Astrocyte of the cerebellum (primary cell): Measurements from ENCODE around the gene PBRM1.
A peak's percentile ranks its signal among the peaks of the same experiment; 100 is the strongest.

Experiments
- DNase-seq: peaks from one replicate; pipeline ENCODE4 v3.0.0-alpha.2; 2011; ENCODE audit warnings: low read depth
- H3K4me3 ChIP-seq: 2 replicates; pipeline ENCODE4 v1.5.1; 2011; ENCODE audit warnings: mild to moderate bottlenecking, low read depth, low read length, moderate library complexity
- in situ Hi-C: cut with HindIII; loops from 2 replicates; pipeline ENCODE4 v1.10.0; 2017; ENCODE audit warnings: low sequenced_read_pairs
- TF ChIP-seq, protein P1 (sequence below): IDR thresholded peaks from 2 replicates; pipeline ENCODE4 v1.5.1; 2012; ENCODE audit warnings: low read length, low read depth, moderate library complexity, mild to moderate bottlenecking; ENCODE audit errors: missing control alignments

The PBRM1 gene

DNA sequence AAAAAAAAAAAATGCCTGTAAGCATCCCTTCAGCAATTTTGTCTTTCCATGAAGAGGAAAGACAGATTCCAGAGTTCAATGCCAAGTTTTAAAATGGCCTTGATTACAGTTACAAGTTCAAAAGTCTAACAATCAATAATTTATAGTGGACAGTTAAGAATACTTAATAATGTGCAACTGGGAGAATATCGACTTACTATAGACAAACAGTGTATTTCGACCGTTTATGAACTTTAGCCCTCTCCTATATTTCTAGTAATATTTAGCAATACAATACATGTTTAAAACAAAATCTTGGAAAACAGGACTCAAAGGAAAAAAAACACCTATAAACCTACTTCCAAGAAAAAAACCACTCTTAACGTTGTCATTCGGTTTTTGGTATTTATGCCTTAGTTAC, 1.5 kb downstream of the PBRM1 start:
- in situ Hi-C loops: no loop called here
- DNase-seq: no peak
- TF ChIP-seq, protein P1, sequence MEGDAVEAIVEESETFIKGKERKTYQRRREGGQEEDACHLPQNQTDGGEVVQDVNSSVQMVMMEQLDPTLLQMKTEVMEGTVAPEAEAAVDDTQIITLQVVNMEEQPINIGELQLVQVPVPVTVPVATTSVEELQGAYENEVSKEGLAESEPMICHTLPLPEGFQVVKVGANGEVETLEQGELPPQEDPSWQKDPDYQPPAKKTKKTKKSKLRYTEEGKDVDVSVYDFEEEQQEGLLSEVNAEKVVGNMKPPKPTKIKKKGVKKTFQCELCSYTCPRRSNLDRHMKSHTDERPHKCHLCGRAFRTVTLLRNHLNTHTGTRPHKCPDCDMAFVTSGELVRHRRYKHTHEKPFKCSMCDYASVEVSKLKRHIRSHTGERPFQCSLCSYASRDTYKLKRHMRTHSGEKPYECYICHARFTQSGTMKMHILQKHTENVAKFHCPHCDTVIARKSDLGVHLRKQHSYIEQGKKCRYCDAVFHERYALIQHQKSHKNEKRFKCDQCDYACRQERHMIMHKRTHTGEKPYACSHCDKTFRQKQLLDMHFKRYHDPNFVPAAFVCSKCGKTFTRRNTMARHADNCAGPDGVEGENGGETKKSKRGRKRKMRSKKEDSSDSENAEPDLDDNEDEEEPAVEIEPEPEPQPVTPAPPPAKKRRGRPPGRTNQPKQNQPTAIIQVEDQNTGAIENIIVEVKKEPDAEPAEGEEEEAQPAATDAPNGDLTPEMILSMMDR: no peak
- H3K4me3 ChIP-seq: no peak overlapping the region

DNA sequence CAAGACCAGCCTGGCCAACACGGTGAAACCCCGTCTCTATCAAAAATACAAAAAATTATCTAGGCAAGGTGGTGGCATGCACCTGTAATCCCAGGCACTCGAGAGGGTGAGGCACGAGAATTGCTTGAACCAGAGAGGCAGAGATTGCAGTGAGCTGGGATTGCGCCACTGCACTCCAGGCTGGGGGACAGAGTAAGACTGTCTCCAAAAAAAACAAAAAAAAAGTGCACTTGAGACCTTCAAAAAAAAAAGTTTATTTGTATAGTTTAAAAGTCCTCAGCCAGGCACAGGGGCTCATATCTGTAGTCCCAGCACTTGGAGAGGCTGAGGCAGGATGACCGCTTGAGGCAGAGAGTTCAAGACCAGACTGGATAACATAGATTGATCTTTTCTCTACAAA, 2.1 kb downstream of the PBRM1 start:
- TF ChIP-seq, protein P1: no peak

DNA sequence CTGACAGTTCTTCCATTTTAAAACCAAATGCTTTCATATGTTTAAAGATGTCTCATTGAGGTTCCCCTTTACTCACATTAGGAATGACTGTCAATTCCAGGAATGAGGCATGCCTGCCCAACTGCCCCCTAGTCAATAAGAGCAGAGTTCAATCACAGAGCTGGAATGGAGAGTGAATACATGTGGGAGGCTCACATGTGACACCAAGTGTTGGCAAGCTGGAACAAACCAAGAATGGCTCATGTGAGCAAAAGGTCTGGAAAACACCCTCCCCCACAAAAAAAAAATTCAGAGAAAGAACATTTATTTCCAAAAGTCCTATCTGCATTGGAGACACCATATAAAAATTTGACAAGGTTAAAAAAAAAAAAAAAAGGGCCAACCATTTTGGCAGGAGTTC, 3.7 kb downstream of the PBRM1 start:
- TF ChIP-seq, protein P1: peak; percentile 10
- no peak overlapping the region for H3K4me3 ChIP-seq
- peak; percentile 48 for DNase-seq
- in situ Hi-C loops: no loop called here

More for the DNA sequence above, 2.1 kb downstream of the PBRM1 start:
- no peak for DNase-seq
- in situ Hi-C loops: no loop called here
- H3K4me3 ChIP-seq: no peak overlapping the region

DNA sequence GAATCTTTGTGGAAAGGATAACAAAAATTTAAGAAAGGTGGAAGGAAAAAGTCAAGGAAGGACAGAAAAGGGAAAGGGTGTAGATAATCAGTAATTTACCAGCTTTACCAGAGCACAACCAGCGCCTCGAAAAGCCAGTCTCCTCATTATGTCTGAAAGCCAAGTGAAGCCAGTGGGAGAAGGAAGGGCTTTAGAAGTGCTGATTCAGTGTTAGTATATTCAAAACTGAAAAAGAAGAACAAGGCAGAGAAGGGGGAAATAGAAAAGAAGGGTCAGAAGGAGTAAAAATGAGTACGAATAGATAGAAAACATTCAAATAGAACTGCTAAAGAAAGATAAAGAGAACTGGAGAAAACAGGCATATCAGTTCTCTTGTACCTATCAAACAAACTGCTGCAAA, 4.1 kb downstream of the PBRM1 start:
- TF ChIP-seq, protein P1: no peak
- no peak overlapping the region for H3K4me3 ChIP-seq
- in situ Hi-C loops: no loop called here
- DNase-seq: no peak

DNA sequence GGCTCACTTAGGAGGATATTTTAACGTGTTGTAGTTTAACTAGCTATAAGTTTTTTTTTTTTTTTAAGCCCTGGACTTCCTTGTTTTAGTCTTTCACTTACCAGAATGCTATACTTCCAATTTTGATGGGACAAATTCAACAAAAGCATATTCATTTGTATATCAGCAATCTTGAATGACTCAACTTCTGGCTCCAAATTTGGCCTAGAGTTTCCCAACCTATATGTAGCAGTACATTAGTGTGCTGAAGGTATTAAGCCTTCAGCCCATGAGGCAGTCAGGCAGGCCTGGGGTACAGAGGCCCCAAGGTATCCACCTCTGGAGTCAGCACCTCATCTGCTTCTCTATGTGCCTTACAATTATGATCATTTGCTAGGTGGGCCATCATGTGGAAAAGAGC, 5.9 kb downstream of the PBRM1 start:
- in situ Hi-C loops: no loop called here
- TF ChIP-seq, protein P1: no peak
- H3K4me3 ChIP-seq: no peak overlapping the region
- DNase-seq: no peak

DNA sequence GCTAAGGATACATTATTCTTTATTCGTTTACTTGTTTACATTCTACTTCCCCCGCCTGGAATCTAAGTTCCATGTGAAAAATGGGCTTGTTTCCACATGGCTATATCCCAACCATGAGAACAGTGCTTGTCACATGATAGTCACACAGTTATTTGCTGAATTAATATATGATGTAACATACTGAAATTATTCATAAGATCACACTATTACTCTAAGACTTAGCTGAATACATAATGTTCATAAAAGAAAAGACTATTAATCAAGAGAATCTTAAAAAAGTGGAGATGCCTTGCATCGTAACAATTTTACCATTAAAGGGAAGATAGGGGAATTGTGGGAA, 6.5 kb downstream of the PBRM1 start:
- in situ Hi-C loops: no loop called here
- DNase-seq: no peak
- H3K4me3 ChIP-seq: no peak overlapping the region
- TF ChIP-seq, protein P1: no peak
